ENCODE measurements around the gene NEB. TPM values are rescaled to one million over a fixed set of nuclear protein-coding genes. Genes with fewer than 3 reads are reported as not detected.

Gene NEB
- total and polyA plus RNA-seq, 3 donors from 2014 or later: 5.5 to 18.6 (median 5.7) TPM

GRCh38 chr2:151627353-151627752 lies 106.9 kb downstream of the NEB start:
- no peaks in the 10 kb centered on the region for H3K9me3 ChIP-seq
- WGBS, 2 donors: 93% methylated on average over 6 of the region's 6 CpGs
- no peaks in the 10 kb centered on the region for H3K36me3 ChIP-seq (ENCODE audit: low read depth, missing control alignments)
- TF ChIP-seq CTCF (IDR thresholded peaks at IDR 0.05) (no peak), POLR2A (IDR thresholded peaks at IDR 0.05) (no peak)
- no peak overlapping the region for H3K27ac ChIP-seq
- intact Hi-C loops (cut with DNase I; ENCODE audit: low total_unique reads): no loop called here
- no peaks in the 10 kb centered on the region for H3K27me3 ChIP-seq
- DNase-seq: no peak
- H3K4me3 ChIP-seq: no peak overlapping the region
- no peaks in the 10 kb centered on the region for H3K4me1 ChIP-seq

- intact Hi-C loops (cut with DNase I; ENCODE audit: low total_unique reads): no loop called here
- no peak for DNase-seq
- no peaks in the 10 kb centered on the region for H3K9me3 ChIP-seq
- H3K27me3 ChIP-seq: no peaks in the 10 kb centered on the region
- no peak overlapping the region for H3K27ac ChIP-seq
- no peaks in the 10 kb centered on the region for H3K36me3 ChIP-seq (ENCODE audit: low read depth, missing control alignments)
- TF ChIP-seq POLR2A (IDR thresholded peaks at IDR 0.05) (no peak), CTCF (IDR thresholded peaks at IDR 0.05) (no peak)
- no peak overlapping the region for H3K4me3 ChIP-seq
- H3K4me1 ChIP-seq: no peaks in the 10 kb centered on the region
Measured at GRCh38 chr2:151624271-151624670, 110.0 kb downstream of the NEB start.

GRCh38 chr2:151623631-151624030 lies 110.6 kb downstream of the NEB start:
- H3K9me3 ChIP-seq: no peaks in the 10 kb centered on the region
- no peaks in the 10 kb centered on the region for H3K27me3 ChIP-seq
- TF ChIP-seq CTCF (IDR thresholded peaks at IDR 0.05) (no peak), POLR2A (IDR thresholded peaks at IDR 0.05) (no peak)
- no peak overlapping the region for H3K4me3 ChIP-seq
- H3K4me1 ChIP-seq: no peaks in the 10 kb centered on the region
- no peaks in the 10 kb centered on the region for H3K36me3 ChIP-seq (ENCODE audit: low read depth, missing control alignments)
- intact Hi-C loops (cut with DNase I; ENCODE audit: low total_unique reads): no loop called here
- H3K27ac ChIP-seq: no peak overlapping the region
- DNase-seq: no peak

GRCh38 chr2:151620761-151621160 lies 113.5 kb downstream of the NEB start:
- Histone ChIP-seq H3K4me3 (no peak overlapping the region), H3K9me3 (no peaks in the 10 kb centered on the region), H3K27me3 (no peaks in the 10 kb centered on the region), H3K4me1 (no peaks in the 10 kb centered on the region), H3K27ac (no peak overlapping the region), H3K36me3 (ENCODE audit: low read depth, missing control alignments) (no peaks in the 10 kb centered on the region)
- no peak for DNase-seq
- intact Hi-C loops (cut with DNase I; ENCODE audit: low total_unique reads): no loop called here
- 93 to 98% methylated on average over 3 of the region's 3 CpGs for WGBS, 2 donors
- no peak for TF ChIP-seq CTCF (IDR thresholded peaks at IDR 0.05)
- TF ChIP-seq POLR2A (IDR thresholded peaks at IDR 0.05): no peak

GRCh38 chr2:151619337-151619989 lies 114.8 kb downstream of the NEB start:
- WGBS, 2 donors: 76 to 78% methylated on average over 13 of the region's 13 CpGs

More at GRCh38 chr2:151619337-151619989, 114.8 kb downstream of the NEB start:
- no peak overlapping the region for H3K27ac ChIP-seq
- H3K36me3 ChIP-seq (ENCODE audit: low read depth, missing control alignments): no peaks in the 10 kb centered on the region
- intact Hi-C loops (cut with DNase I; ENCODE audit: low total_unique reads): no loop called here
- TF ChIP-seq POLR2A (IDR thresholded peaks at IDR 0.05): no peak
- TF ChIP-seq CTCF (IDR thresholded peaks at IDR 0.05): no peak
- H3K27me3 ChIP-seq: no peaks in the 10 kb centered on the region
- no peaks in the 10 kb centered on the region for H3K9me3 ChIP-seq
- no peak for DNase-seq
- H3K4me3 ChIP-seq: no peak overlapping the region
- no peaks in the 10 kb centered on the region for H3K4me1 ChIP-seq
